Putamen (tissue), 1 donor: ENCODE data around the gene PCDHGA2.
"Not testable (repeated sequence)": the region's sequence is repeated elsewhere in the genome, so short reads cannot be mapped to it uniquely, and the experiment has no call there.

Source experiments
- DNase-seq: peaks from one replicate; pipeline ENCODE4 v3.0.0-alpha.2; 2016; ENCODE audit warnings: low spot score

PCDHGA2 gene

GRCh38 chr5:141383345-141383744 is 44.8 kb downstream of the PCDHGA2 start:
- no peak for DNase-seq

GRCh38 chr5:141384471-141385267 is 46.1 kb downstream of the PCDHGA2 start:
- DNase-seq: no peak

GRCh38 chr5:141387557-141388311 is 49.2 kb downstream of the PCDHGA2 start, which contains the start of gene PCDHGB4:
PCDHGB4 (plus strand) TSS chr5:141387698; CDS start chr5:141387885, 187 bp downstream.
- DNase-seq: not testable (repeated sequence)

- DNase-seq: no peak
Measured at GRCh38 chr5:141388661-141389060, 50.1 kb downstream of the PCDHGA2 start.

- no peak for DNase-seq
Measured at GRCh38 chr5:141389153-141390042, 50.8 kb downstream of the PCDHGA2 start.

- DNase-seq: no peak
Measured at GRCh38 chr5:141392429-141393198, 54.1 kb downstream of the PCDHGA2 start, which contains the start of gene PCDHGA8. PCDHGA8 (plus strand) TSS chr5:141392633; CDS start chr5:141392814, 181 bp downstream.
